Measurements from ENCODE around the gene AFF2.

DNA sequence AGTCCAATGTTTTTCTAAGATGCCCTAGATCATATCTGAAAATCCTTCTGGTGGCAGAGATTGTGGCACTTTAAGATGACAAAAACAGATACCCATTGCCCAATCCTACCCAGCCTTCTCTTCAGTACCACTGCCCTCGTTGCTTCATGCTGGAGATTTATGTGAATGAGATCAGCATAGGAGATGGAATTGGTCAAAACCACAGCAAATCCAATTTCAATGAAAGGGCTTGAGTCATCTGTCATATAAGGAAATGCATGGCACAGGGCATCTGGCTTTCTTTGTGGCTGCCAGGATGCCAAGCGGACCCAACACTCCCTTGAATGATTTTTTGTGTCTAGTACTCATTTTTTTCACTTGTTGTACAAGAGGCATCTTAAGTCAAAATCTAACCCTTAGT, 16.8 kb downstream of the AFF2 start:
- no peak for TF ChIP-seq CTCF (IDR thresholded peaks at IDR 0.05)
- TF ChIP-seq SIN3A (IDR thresholded peaks at IDR 0.05; ENCODE audit: borderline replicate concordance, low read depth, low read length) = no peak
- TF ChIP-seq RAD21 (IDR thresholded peaks at IDR 0.05; ENCODE audit: low read length) = no peak

Measured in SK-N-SH (cell line).